ENCODE measurements around the gene THADA. TPM values are rescaled to one million over a fixed set of nuclear protein-coding genes. Genes with fewer than 3 reads are reported as not detected.
"Not testable (repeated sequence)": the region's sequence is repeated elsewhere in the genome, so short reads cannot be mapped to it uniquely, and the experiment has no call there.

Gene THADA
- total RNA-seq, 2 experiments from 2014 or later, result 32.0 to 32.1 TPM

GRCh38 chr2:43303889-43304288, 291.9 kb downstream of the THADA start:
- Mint-ChIP-seq H3K4me1 (peaks cover 23% of the 10 kb centered on the region), H3K27me3 (no peaks in the 10 kb centered on the region), H3K27ac (no peak overlapping the region), H3K36me3 (peaks cover 2% of the 10 kb centered on the region), H3K4me3 (no peak overlapping the region), H3K9me3 (ENCODE audit: low read depth) (peaks cover 2% of the 10 kb centered on the region)
- no peak for ATAC-seq
- CTCF ChIA-PET, result no interaction called here
- DNase-seq, result no peak

- DNase-seq, result no peak
- H3K27me3 Mint-ChIP-seq, result no peaks in the 10 kb centered on the region
- no peak overlapping the region for H3K4me3 Mint-ChIP-seq
- H3K36me3 Mint-ChIP-seq, result no peaks in the 10 kb centered on the region
- H3K27ac Mint-ChIP-seq, result no peak overlapping the region
- CTCF ChIA-PET, result interaction anchor here (1.1 to 1.3 kb wide), 2 partner anchors 9 to 176 kb away, joined by 3 read pairs; no protein-coding TSS in a partner anchor
- H3K4me1 Mint-ChIP-seq, result peaks cover 23% of the 10 kb centered on the region
- ATAC-seq, result peak; percentile 78
- H3K9me3 Mint-ChIP-seq (ENCODE audit: low read depth), result no peaks in the 10 kb centered on the region
Measured at GRCh38 chr2:43302961-43303494, 292.8 kb downstream of the THADA start.

- Mint-ChIP-seq H3K36me3 (no peaks in the 10 kb centered on the region), H3K4me1 (peaks cover 23% of the 10 kb centered on the region), H3K27me3 (no peaks in the 10 kb centered on the region), H3K9me3 (ENCODE audit: low read depth) (no peaks in the 10 kb centered on the region), H3K27ac (no peak overlapping the region), H3K4me3 (no peak overlapping the region)
- DNase-seq (no peak), ATAC-seq (no peak)
- CTCF ChIA-PET, result interaction anchor here (1.1 to 1.3 kb wide), 3 partner anchors 8 to 175 kb away, joined by 3 read pairs; no protein-coding TSS in a partner anchor
Measured at GRCh38 chr2:43302182-43302960, 293.5 kb downstream of the THADA start.

- Mint-ChIP-seq H3K27me3 (no peaks in the 10 kb centered on the region), H3K9me3 (ENCODE audit: low read depth) (no peaks in the 10 kb centered on the region), H3K27ac (no peak overlapping the region), H3K4me3 (no peak overlapping the region), H3K4me1 (peaks cover 23% of the 10 kb centered on the region), H3K36me3 (peaks cover 3% of the 10 kb centered on the region)
- ATAC-seq (no peak), DNase-seq (no peak)
- CTCF ChIA-PET, result no interaction called here
Measured at GRCh38 chr2:43300781-43301583, 294.9 kb downstream of the THADA start.

GRCh38 chr2:43300222-43300621, 295.6 kb downstream of the THADA start:
- H3K4me3 Mint-ChIP-seq, result no peak overlapping the region
- no peaks in the 10 kb centered on the region for H3K27me3 Mint-ChIP-seq

GRCh38 chr2:43298500-43298899, 297.3 kb downstream of the THADA start:
- Mint-ChIP-seq H3K4me1 (peaks cover 34% of the 10 kb centered on the region), H3K36me3 (peaks cover 12% of the 10 kb centered on the region)
- CTCF ChIA-PET, result no interaction called here

More at GRCh38 chr2:43300222-43300621, 295.6 kb downstream of the THADA start:
- Mint-ChIP-seq H3K36me3 (peaks cover 4% of the 10 kb centered on the region), H3K27ac (no peak overlapping the region), H3K4me1 (peaks cover 25% of the 10 kb centered on the region), H3K9me3 (ENCODE audit: low read depth) (no peaks in the 10 kb centered on the region)
- CTCF ChIA-PET, result interaction anchor here (0.9 kb wide), 1 partner anchor 16 kb away, joined by 3 read pairs; no protein-coding TSS in a partner anchor
- ATAC-seq, result no peak
- no peak for DNase-seq

GRCh38 chr2:43297740-43298139, 298.1 kb downstream of the THADA start:
- H3K27ac Mint-ChIP-seq; H3K4me3 Mint-ChIP-seq; ATAC-seq; CTCF ChIA-PET; DNase-seq; H3K9me3 Mint-ChIP-seq (ENCODE audit: low read depth); H3K27me3 Mint-ChIP-seq: not testable (repeated sequence)
- Mint-ChIP-seq H3K36me3 (peaks cover 16% of the 10 kb centered on the region), H3K4me1 (peaks cover 36% of the 10 kb centered on the region)

More at GRCh38 chr2:43298500-43298899, 297.3 kb downstream of the THADA start:
- no peaks in the 10 kb centered on the region for H3K9me3 Mint-ChIP-seq (ENCODE audit: low read depth)
- ATAC-seq, result no peak
- H3K4me3 Mint-ChIP-seq, result no peak overlapping the region
- H3K27me3 Mint-ChIP-seq, result no peaks in the 10 kb centered on the region
- no peak overlapping the region for H3K27ac Mint-ChIP-seq
- DNase-seq, result no peak

GRCh38 chr2:43294973-43295603, 300.8 kb downstream of the THADA start:
- H3K27me3 Mint-ChIP-seq, result no peaks in the 10 kb centered on the region
- H3K4me3 Mint-ChIP-seq, result no peak overlapping the region
- peaks cover 38% of the 10 kb centered on the region for H3K36me3 Mint-ChIP-seq
- peak overlapping the region; percentile 83 for H3K27ac Mint-ChIP-seq
- peaks cover 28% of the 10 kb centered on the region for H3K4me1 Mint-ChIP-seq
- no peak for ATAC-seq
- no peak for DNase-seq
- CTCF ChIA-PET, result interaction anchor here (0.5 kb wide), 1 partner anchor 341 kb away, joined by 3 read pairs; no protein-coding TSS in a partner anchor
- no peaks in the 10 kb centered on the region for H3K9me3 Mint-ChIP-seq (ENCODE audit: low read depth)

- Mint-ChIP-seq H3K27ac (peak overlapping the region; percentile 83), H3K4me3 (no peak overlapping the region), H3K9me3 (ENCODE audit: low read depth) (no peaks in the 10 kb centered on the region), H3K4me1 (peaks cover 28% of the 10 kb centered on the region), H3K27me3 (no peaks in the 10 kb centered on the region), H3K36me3 (peaks cover 44% of the 10 kb centered on the region)
- ATAC-seq (peak; percentile 99), DNase-seq (peak; percentile 81)
- CTCF ChIA-PET, result interaction anchor here (0.5 to 1.1 kb wide), 3 partner anchors 9 to 342 kb away, joined by 3 read pairs; no protein-coding TSS in a partner anchor
Measured at GRCh38 chr2:43293744-43294695, 301.8 kb downstream of the THADA start.

- Mint-ChIP-seq H3K27me3 (no peaks in the 10 kb centered on the region), H3K4me3 (no peak overlapping the region), H3K4me1 (peaks cover 28% of the 10 kb centered on the region), H3K9me3 (ENCODE audit: low read depth) (no peaks in the 10 kb centered on the region), H3K36me3 (peaks cover 50% of the 10 kb centered on the region), H3K27ac (peak overlapping the region; percentile 83)
- DNase-seq (no peak), ATAC-seq (no peak)
- CTCF ChIA-PET, result no interaction called here
Measured at GRCh38 chr2:43292851-43293743, 302.7 kb downstream of the THADA start.

GRCh38 chr2:43292297-43292696, 303.5 kb downstream of the THADA start:
- Mint-ChIP-seq H3K27ac (no peak overlapping the region), H3K9me3 (ENCODE audit: low read depth) (no peaks in the 10 kb centered on the region)

More at GRCh38 chr2:43292297-43292696, 303.5 kb downstream of the THADA start:
- H3K36me3 Mint-ChIP-seq, result peaks cover 56% of the 10 kb centered on the region
- no peaks in the 10 kb centered on the region for H3K27me3 Mint-ChIP-seq
- DNase-seq, result no peak
- no peak for ATAC-seq
- CTCF ChIA-PET, result no interaction called here
- peaks cover 28% of the 10 kb centered on the region for H3K4me1 Mint-ChIP-seq
- no peak overlapping the region for H3K4me3 Mint-ChIP-seq

Data from activated CD8-positive, alpha-beta memory T cell treated with anti-CD3 and anti-CD28 coated beads, Interleukin-2, amount 10 ng/mL, durations not matched to agents 7 days and 5 days (primary cell).